ENCODE data around the gene FHOD3.

Gene FHOD3

DNA sequence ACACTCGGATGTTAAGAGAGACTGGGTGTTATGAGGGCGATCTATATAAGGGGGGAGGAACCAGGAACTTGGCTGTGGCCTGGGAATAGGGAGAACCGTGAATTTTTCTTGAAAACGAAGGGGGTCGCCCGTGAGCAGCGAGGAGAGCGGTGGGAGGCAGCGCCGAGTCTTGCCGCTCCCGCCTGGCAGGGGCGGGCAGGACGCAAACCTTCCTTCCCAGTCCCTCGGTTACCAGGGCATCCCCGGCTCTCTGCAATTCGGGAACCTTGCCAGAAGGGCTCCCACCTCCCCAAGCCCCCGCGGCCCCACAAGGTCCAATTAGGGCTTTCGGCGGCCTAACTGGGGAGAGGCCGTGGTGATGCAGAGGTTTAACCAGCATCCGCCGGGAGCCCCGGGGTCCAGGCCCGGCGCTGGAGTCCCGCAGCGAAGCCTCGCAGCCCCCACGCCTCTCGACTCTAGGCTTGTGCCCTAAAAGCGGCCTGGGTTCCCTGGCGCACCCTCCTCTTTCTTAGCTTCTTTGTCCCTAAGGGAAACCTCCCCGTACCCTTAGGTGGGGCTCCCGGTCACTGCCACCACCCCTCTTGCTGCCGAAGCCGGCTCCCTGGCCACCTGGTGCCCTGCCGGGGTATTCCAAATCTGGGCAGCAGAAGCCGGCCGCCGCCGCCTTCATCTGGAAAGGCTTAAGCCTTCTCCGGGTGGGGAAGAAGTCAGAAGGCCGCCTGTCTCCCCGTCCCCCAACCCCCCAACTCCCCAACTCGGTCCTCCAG, 680 bp upstream of the FHOD3 start:
- DNase-seq (ENCODE audit: low read depth, low spot score) = no peak

DNA sequence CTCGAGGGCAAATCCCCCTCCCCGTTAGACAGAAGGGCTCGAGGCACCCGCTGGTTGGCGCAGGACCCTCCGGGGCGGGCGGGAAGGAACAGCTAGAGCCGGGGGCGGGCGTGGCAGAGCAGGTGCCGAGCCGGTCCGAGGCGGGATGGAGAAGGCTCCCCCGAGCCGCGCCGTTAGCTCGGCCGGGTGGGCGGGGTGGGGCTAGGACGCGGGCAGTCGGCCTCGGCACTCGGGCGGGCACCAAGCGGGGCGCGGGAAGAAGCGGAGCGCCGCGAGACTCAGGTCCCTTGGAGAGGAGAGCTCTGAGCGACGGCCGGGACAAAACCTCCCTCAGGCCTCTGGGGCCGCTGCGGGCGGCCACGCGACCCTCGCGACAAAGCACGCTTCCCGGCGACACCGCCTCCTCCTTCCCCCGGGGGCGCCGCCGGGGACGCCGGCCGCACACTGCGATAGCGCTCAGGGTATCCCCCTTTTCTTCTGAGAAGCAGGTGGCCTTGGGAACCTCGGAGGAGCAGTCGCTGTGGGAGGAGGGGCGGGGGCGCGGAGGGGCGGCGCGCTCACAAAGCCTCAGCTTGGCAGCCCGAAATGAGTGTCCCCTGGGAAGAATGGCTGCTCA, 721 bp downstream of the FHOD3 start:
- DNase-seq (ENCODE audit: low read depth, low spot score) = no peak

GRCh38 chr18:36299015-36299414, 1.5 kb downstream of the FHOD3 start:
- no peak for DNase-seq (ENCODE audit: low read depth, low spot score)

DNA sequence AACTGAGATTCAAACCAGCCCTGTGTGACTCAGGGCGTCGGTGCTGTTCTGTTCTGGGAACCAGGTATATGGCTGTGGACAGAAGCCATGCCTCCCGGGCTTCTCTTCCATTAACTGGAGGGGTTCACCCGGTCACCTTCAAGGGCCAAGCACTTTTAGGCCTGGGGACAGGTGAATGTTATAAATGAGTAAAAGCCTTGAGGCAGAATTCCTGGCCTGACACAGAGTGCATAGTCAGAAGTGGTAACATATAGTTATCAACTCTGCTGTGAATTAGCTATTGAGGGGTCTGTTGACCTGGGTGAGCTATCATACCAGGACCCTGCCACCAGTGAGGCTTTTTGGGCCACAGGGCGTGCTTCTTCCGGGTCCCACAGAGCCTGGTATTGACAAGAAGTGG, 2.7 kb downstream of the FHOD3 start:
- DNase-seq (ENCODE audit: low read depth, low spot score) = no peak

DNA sequence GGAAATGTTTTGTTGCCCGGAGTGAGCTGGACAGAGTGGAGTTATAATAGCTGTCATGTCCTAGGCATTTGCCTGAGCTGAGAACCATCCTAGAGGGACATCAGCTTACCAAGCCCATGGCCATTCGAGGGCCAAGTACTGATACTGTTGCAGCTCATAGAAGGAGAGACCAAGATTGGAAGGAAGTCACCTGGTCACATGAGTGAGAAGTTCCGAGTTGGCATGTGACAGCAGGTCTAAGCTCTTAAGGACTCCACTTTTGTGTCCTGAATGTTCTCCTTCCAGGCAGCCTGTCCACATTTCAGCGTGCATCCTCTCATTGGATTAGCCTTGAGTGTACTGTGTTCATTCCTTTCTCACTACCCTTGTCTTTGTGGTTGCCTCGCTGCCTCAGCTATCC, 4.4 kb downstream of the FHOD3 start:
- DNase-seq (ENCODE audit: low read depth, low spot score) = no peak

GRCh38 chr18:36302676-36303075, 5.2 kb downstream of the FHOD3 start:
- no peak for DNase-seq (ENCODE audit: low read depth, low spot score)

DNA sequence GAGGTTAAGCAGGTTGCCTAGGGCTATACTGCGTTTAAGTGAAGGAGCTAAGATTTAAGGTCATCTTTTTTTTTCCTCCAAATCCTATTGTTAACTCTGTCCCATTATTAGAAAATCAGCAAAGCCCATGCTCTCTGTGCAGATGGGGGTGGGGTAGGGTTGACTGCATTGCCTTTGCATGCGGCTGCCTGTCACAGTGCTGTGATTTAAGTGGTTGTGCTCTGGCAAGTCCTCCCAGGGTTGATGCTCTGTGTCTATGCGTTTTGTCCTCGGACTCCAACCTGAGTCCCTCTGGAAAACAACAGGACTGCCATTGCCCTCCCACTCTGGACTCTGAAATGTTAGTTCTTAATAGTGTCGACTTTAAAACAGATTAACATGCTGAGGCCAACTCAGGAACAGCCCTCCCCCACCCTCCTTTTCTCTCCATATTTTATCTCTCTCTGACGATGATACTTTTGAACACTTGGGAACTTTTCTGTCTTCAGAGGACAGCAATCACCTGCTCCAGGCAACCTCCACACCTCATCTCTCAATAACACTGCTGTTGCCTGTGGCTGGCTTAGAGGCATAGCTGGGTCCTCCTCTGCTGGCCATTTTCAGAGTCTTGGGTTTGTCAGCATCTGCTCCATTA, 5.8 kb downstream of the FHOD3 start:
- DNase-seq (ENCODE audit: low read depth, low spot score) = no peak

- DNase-seq (ENCODE audit: low read depth, low spot score) = no peak
These were observed 7.2 kb downstream of the FHOD3 start for GRCh38 chr18:36304723-36305122.

DNA sequence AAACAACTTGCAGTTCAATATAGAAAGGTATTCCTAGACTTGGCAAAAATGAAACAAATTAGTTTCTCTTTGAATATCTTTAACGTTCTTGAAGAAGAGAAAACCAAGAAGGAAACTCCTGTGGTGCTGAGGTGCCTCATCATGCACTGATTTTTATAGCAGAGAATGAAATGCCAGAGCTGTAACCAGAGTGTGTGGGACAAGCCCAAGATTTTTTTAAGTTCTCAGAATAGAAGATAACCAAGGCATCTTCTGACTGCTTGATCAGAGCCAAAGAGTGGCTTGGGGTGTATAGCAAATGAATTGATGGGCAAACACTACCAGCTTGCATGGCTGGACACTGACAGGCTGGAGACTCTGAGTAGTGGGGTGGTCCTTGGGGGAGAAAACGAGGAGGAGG, 7.9 kb downstream of the FHOD3 start:
- no peak for DNase-seq (ENCODE audit: low read depth, low spot score)

- DNase-seq (ENCODE audit: low read depth, low spot score) = no peak
These were observed 10.0 kb downstream of the FHOD3 start for GRCh38 chr18:36307513-36307912.

- no peak for DNase-seq (ENCODE audit: low read depth, low spot score)
These were observed 11.4 kb downstream of the FHOD3 start for GRCh38 chr18:36308711-36309435.

DNA sequence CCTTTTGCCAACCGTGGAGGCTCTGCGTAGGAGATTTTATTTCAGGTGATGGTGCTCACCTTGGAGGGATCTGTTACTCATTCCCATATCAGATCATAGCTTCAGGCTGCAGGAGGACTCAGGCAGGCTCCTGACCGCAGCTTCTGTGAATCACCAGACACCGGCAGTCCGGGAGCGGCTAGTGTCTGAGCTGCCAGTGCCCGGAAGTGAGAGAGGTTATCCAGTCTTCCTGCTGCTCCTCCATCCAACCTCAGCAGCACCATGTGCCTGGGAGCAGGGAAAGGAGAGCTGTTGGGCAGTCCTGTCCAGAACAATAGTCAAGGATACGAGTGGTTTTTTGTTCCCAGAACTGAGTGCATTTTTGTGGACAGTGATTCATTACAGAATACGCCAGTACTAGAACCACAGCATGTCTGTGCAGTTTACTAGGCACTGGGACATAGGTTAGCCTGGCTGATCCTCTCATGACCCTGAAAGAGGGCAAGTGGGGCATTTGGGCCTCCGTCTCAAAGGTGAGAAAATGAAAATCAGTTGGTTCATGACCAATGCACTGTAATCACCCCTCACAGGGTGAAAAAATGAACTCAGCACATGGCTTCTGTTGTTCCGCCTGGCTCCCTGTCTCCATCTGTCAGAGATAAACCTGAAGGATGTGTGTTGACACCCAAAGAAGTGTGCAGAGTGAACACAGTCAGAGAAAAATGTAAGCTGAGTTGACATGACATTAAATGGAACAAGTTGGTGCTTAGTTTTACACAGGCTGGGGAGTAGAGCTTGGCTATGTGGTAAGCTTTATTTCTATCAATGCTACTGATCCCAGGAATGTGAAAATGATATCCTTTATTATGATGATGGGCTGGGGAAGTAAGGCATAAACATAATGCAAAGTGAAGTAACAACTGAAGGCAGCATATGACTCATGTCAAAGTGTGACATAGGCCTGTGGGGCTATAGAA, 12.2 kb downstream of the FHOD3 start:
- no peak for DNase-seq (ENCODE audit: low read depth, low spot score)

DNA sequence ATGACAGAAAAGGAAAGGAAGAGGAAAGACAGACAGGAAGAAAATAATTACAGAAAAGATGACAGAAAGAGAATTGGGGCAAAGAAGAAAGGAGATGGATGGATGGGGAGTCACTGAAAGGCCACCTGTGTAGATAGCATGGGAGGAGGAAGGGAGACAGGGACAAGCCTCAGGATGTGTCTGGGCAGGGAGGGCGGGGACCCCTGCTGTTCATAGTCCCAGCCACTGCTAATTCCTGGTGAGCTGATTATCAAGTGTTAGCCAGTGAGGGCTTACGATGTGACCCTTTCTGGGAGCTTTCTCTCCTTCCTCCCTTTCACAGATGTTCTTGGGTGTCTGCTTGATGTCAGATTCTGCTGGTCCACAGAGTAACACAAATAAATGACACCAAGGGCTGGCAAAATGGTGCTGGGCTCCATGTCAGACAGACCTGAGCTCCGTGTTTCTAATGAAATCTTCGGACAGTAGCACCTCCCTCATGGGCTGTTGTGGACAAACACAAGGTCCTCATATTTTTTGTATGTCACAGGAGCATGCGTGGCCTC, 13.6 kb downstream of the FHOD3 start:
- no peak for DNase-seq (ENCODE audit: low read depth, low spot score)

- DNase-seq (ENCODE audit: low read depth, low spot score) = no peak
These were observed 15.4 kb downstream of the FHOD3 start for GRCh38 chr18:36312806-36313395.

DNA sequence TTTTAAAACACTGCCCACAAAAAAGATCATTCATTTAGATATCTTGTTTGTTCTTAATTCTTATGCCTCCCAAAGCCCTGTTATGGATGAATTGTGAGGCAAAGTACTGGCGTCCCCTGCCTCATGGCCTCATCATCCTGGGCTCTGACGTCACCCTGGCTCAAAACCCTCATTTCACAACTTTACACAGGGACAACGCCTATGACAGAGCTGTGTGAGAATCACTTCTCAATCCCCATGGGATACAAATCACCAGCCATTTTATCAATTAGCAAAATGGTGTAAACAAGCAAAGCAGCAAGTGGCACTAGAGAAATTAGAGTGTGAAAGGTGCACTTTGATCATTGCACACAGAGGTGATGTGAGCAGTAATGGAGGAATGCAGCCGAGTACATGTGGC, 16.6 kb downstream of the FHOD3 start:
- no peak for DNase-seq (ENCODE audit: low read depth, low spot score)

- DNase-seq (ENCODE audit: low read depth, low spot score) = no peak
These were observed 17.2 kb downstream of the FHOD3 start for GRCh38 chr18:36314754-36315153.

DNA sequence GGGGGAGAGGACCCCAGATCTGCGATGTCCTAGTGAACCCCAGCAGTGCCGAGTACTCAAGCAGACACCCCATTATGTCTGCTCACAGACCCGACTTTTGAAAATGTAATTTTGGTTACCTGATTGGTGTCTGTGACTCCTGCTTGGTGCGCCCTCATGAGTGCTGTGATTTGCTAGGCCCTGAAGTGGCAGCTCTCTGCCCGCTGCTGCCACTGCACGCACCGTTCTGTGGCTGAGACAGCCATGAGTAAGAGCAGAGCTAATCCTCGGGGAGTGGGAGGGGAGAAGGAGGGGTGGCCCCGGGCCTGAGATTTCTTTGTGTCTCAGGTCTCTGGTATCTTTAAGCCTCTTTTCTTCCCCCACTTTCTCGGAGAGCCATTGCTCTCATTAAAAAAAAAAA, 18.2 kb downstream of the FHOD3 start:
- DNase-seq (ENCODE audit: low read depth, low spot score) = no peak

DNA sequence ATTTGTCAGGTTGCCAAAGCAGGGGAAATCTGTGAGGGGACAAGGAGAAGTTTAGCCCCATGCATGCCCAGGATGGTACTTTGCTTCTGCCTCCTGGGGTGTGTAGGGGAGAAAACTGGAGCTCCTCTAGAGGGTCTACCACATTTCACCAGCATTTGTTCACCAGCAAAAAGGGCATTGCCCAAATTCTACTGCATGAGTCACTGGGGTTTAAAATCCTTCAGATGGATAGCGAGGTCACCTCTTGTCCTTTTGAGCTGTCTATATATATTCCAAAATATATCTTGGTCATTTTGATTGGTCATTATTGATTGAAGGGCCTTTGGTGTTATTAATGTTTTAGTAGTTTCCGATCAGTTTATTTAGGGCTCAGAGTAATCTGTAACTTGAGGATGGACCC, 18.7 kb downstream of the FHOD3 start:
- DNase-seq (ENCODE audit: low read depth, low spot score) = no peak

- DNase-seq (ENCODE audit: low read depth, low spot score) = no peak
These were observed 24.3 kb downstream of the FHOD3 start for GRCh38 chr18:36321658-36322407.

DNA sequence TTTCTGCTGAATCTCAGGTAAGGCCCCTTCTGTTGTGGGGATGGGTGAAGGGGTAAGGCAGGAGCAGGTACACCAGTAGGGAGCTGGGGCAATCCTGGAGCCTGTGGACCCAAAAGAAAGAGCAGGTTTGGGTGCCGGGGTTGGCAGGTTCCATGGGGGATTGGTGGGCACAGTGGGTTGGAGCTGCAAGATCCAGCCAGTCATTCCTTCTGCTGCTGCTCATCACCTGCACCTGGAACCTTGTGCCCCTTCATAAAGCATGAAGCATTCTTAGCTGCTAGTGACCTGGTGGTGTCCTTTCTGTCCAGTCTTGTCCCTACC, 24.9 kb downstream of the FHOD3 start:
- no peak for DNase-seq (ENCODE audit: low read depth, low spot score)

Measured in brain pericyte (primary cell).